BJ (cell line): ENCODE data around the gene DIRAS3. TPM values are rescaled to one million over a fixed set of nuclear protein-coding genes. Genes with fewer than 3 reads are reported as not detected.

Experiments
- CTCF ChIA-PET: fragments of 350-600 bp; formaldehyde crosslinking; extraction: SDS; loops from one replicate; lab custom pipeline; 2021; ENCODE audit warnings: antibody characterized with exemption, inconsistent platforms; lab: Yijun Ruan, JAX
- POLR2A ChIA-PET: fragments of 300-600 bp; sonication (Branson Sonifier 250); formaldehyde crosslinking; extraction: SDS; loops from one replicate; lab custom pipeline; 2021; ENCODE audit warnings: antibody characterized with exemption; lab: Charles Lee
- DNase-seq: peaks from one replicate; pipeline ENCODE4 v3.0.0-alpha.2; 2011; ENCODE audit warnings: low read depth
- H3K27me3 ChIP-seq: 2 replicates; pipeline ENCODE4 v1.6.0; 2011; ENCODE audit warnings: low read length; ENCODE audit not compliant: control insufficient read depth, insufficient read depth
- H3K36me3 ChIP-seq: 2 replicates; pipeline ENCODE4 v1.5.1; 2011; ENCODE audit warnings: low read length; ENCODE audit not compliant: control insufficient read depth, insufficient read depth
- H3K4me3 ChIP-seq: 2 replicates; pipeline ENCODE4 v1.5.1; 2011; ENCODE audit warnings: low read depth, mild to moderate bottlenecking, control low read depth, low read length
- polyA plus RNA-seq: library from polyadenylated mRNA; depleted of rRNA; stranded (reverse); fragments of >200 nt; gene quantifications from 2 replicates; pipeline ENCODE4 v1.2.3, GENCODE V29; 2011
- TF ChIP-seq, protein P1 (sequence below): IDR thresholded peaks from 2 replicates; pipeline ENCODE4 v1.5.1; 2011; ENCODE audit warnings: low read depth, mild to moderate bottlenecking, control low read depth, inconsistent platforms, low read length, moderate library complexity; ENCODE audit not compliant: insufficient read depth

The DIRAS3 gene
- polyA plus RNA-seq, 1 experiment: 0.39 TPM

DNA sequence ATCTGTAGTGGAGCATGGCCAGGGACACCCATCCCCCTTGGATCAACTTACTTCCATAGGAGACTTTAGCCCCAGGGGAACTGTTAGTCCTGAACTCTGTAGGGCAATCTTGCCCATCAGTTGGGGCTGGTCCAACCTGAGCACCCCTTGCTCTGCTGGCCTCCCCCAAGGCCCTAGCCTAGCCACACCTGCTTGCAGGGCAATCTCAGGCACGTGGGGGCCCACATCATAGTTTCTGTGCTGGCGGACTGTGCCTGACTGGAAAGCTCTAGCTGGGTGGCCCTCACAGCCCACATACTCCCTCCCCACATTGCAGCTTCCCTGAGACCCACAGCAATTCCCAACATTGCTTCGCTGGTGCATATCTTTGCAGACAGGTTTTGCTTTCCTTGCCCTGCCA is 6.6 kb upstream of the DIRAS3 start:
- TF ChIP-seq, protein P1, sequence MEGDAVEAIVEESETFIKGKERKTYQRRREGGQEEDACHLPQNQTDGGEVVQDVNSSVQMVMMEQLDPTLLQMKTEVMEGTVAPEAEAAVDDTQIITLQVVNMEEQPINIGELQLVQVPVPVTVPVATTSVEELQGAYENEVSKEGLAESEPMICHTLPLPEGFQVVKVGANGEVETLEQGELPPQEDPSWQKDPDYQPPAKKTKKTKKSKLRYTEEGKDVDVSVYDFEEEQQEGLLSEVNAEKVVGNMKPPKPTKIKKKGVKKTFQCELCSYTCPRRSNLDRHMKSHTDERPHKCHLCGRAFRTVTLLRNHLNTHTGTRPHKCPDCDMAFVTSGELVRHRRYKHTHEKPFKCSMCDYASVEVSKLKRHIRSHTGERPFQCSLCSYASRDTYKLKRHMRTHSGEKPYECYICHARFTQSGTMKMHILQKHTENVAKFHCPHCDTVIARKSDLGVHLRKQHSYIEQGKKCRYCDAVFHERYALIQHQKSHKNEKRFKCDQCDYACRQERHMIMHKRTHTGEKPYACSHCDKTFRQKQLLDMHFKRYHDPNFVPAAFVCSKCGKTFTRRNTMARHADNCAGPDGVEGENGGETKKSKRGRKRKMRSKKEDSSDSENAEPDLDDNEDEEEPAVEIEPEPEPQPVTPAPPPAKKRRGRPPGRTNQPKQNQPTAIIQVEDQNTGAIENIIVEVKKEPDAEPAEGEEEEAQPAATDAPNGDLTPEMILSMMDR: no peak
- CTCF ChIA-PET: no interaction called here
- Histone ChIP-seq H3K27me3 (no peaks in the 10 kb centered on the region), H3K4me3 (no peak overlapping the region), H3K36me3 (no peaks in the 10 kb centered on the region)
- DNase-seq: no peak
- POLR2A ChIA-PET: no interaction called here

DNA sequence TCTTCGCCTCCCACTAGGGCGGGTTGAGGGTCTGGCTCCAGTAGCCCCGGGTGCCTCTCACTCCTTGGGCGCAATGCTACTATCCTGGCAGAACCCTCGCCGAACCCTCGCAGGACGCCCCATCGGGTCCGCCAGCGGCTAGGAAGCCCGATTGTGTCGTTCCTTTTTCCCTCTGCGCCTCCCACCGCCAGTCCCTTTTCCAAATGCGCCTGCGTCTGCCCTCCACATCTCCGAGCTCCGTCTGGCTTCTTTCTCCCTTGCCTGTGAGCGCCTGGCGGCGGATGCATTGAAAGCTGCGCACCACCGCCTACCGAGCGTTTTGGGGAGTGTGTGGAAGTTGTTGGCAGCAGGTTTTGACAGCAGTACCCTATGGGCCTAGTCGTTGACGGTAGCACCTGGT is 1.0 kb upstream of the DIRAS3 start:
- TF ChIP-seq, protein P1: peak; percentile 57
- peak overlapping the region; percentile 42 for H3K4me3 ChIP-seq
- no peaks in the 10 kb centered on the region for H3K36me3 ChIP-seq
- H3K27me3 ChIP-seq: no peaks in the 10 kb centered on the region
- ChIA-PET CTCF (interaction anchor here (1.0 to 1.3 kb wide), 2 partner anchors 197 to 201 kb away, joined by 4 to 5 read pairs; no protein-coding TSS in a partner anchor), POLR2A (no interaction called here)
- no peak for DNase-seq

DNA sequence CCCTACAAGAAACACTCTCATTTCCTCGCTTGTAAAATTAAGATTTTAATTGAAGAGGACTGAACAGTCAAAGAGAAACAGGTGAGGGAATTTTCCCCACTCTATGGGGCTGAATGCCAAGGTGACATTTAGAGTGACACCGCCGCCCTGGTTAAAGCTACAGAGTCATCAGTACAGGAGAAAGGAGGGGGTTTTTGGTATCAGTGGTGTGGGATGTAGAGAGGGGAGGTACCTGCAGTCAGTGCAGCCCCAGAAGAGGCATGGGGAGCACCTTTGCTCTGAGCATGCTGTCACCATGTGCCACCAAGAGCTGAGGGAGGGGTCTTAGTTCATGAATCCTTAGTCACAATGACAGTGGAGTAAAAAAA is 2.8 kb downstream of the DIRAS3 start:
- TF ChIP-seq, protein P1: no peak
- ChIA-PET POLR2A (no interaction called here), CTCF (interaction anchor here (1.1 kb wide), 1 partner anchor 282 kb away, joined by 3 read pairs; no protein-coding TSS in a partner anchor)
- Histone ChIP-seq H3K27me3 (no peaks in the 10 kb centered on the region), H3K4me3 (no peak overlapping the region), H3K36me3 (no peaks in the 10 kb centered on the region)
- no peak for DNase-seq

DNA sequence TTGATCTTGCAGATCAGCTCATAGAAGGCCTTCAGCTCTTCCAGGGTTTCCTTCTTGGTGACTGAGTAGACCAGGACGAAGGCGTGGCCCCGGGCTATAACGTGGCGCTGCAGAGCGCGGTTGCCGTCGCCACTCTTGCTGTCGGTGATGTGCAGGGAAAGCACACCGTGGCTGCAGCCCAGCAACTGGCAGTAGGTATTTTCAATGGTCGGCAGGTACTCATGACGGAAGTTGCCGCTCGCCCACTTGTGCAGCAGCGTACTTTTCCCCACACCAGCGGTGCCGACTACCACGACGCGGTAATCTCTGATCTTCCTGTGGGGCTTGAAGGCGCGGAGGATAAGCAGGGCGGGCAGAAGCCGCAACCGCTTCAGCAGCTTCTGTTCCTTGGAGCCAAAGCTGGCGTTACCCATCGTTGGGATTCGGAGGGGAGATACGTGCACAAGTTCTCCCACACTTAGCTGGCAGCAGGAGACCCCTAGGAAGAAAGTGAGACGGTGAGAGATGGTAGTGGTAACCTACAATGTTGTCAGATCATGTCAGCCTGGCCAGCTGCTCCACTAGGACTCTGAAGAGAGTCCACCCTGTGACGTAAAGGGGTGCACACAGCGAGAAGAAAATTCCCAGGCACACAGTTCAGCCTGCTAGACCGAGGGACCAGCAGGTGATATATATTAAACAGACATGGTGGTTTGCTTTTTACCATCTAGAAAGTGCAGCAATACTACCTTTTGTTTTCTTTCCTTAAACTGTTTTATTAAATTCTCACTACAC is 3.4 kb downstream of the DIRAS3 start:
- Histone ChIP-seq H3K36me3 (no peaks in the 10 kb centered on the region), H3K4me3 (no peak overlapping the region), H3K27me3 (no peaks in the 10 kb centered on the region)
- POLR2A ChIA-PET: no interaction called here
- CTCF ChIA-PET: interaction anchor here (1.1 to 1.2 kb wide), 2 partner anchors 14 to 282 kb away, joined by 3 to 5 read pairs; no protein-coding TSS in a partner anchor
- no peak for DNase-seq
- TF ChIP-seq, protein P1: no peak

DNA sequence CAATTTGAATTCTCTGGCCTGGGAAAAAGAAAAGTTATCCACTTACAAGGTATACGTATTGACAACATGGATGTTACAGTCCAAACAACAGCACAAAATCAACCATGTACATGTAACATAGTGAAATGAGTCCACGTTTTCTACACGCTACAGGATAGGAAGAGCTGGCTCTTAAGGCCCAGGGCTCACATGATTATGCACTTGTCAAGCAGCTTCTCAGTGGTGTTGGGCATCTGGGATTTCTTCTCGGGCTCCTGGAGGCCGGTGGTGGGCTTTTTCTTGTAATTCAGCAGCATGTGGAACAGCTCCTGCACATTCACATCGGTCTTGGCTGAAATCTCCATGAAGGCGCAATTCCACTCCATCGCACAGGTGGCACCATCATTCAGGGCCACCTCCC is 4.0 kb downstream of the DIRAS3 start:
- no peak for DNase-seq
- CTCF ChIA-PET: interaction anchor here (1.2 kb wide), 1 partner anchor 13 kb away, joined by 5 read pairs; no protein-coding TSS in a partner anchor
- Histone ChIP-seq H3K4me3 (no peak overlapping the region), H3K36me3 (no peaks in the 10 kb centered on the region), H3K27me3 (no peaks in the 10 kb centered on the region)
- POLR2A ChIA-PET: no interaction called here
- TF ChIP-seq, protein P1: no peak
